Keratinocyte (primary cell): ENCODE measurements around the gene TNC. TPM values are rescaled to one million over a fixed set of nuclear protein-coding genes. Genes with fewer than 3 reads are reported as not detected.

ENCODE experiments used
- DNase-seq: peaks from one replicate; pipeline ENCODE4 v3.0.0-alpha.2; 2011; ENCODE audit warnings: low read depth, missing footprints, low spot score
- FAIRE-seq: peaks from 2 replicates; lab custom pipeline; 2011; peaks lifted over from hg19 to GRCh38; lab: Jason Lieb, UNC
- H2AFZ ChIP-seq: 2 replicates; pipeline ENCODE4 v1.6.0; 2012; ENCODE audit warnings: low read length, control low read depth, inconsistent platforms; ENCODE audit not compliant: control insufficient read depth
- H3K27ac ChIP-seq: 2 replicates; pipeline ENCODE4 v1.5.1; 2011; ENCODE audit warnings: low read length; ENCODE audit not compliant: control insufficient read depth, insufficient read depth
- H3K27me3 ChIP-seq: 3 replicates; pipeline ENCODE4 v1.6.0; 2011; ENCODE audit warnings: low read length; ENCODE audit not compliant: control insufficient read depth, insufficient read depth; ENCODE audit errors: extremely low read depth
- H3K36me3 ChIP-seq, 2 experiments: 2 replicates in 1 of 2; 3 replicates in 1 of 2; pipeline ENCODE4 v1.5.1; 2011; ENCODE audit warnings: low read length in 2 of 2, mild to moderate bottlenecking in 1 of 2; ENCODE audit not compliant: control insufficient read depth in 2 of 2, insufficient read depth in 2 of 2; ENCODE audit errors: extremely low read depth in 1 of 2
- H3K4me1 ChIP-seq: 3 replicates; pipeline ENCODE4 v1.5.1; 2011; ENCODE audit warnings: low read length; ENCODE audit not compliant: control insufficient read depth, insufficient read depth; ENCODE audit errors: extremely low read depth
- H3K4me2 ChIP-seq: 3 replicates; pipeline ENCODE4 v1.6.0; 2011; ENCODE audit warnings: low read depth, low read length; ENCODE audit not compliant: control insufficient read depth, insufficient read depth; ENCODE audit errors: extremely low read depth
- H3K4me3 ChIP-seq, 3 experiments: fragments of 200-600 bp in 1 of 3; sonication (generic) in 1 of 3; 2 replicates in 2 of 3; 3 replicates in 1 of 3; pipeline ENCODE4 v1.5.1; 2011 to 2016; ENCODE audit warnings: low read length in 3 of 3, mild to moderate bottlenecking in 3 of 3, control low read depth in 2 of 3, inconsistent platforms in 1 of 3, low read depth in 1 of 3, mixed read lengths in 1 of 3, mixed run types in 1 of 3, moderate library complexity in 1 of 3; ENCODE audit not compliant: control insufficient read depth in 2 of 3, insufficient read depth in 2 of 3; ENCODE audit errors: extremely low read depth in 1 of 3
- H3K79me2 ChIP-seq: 2 replicates; pipeline ENCODE4 v1.6.0; 2012; ENCODE audit warnings: low read length; ENCODE audit not compliant: control insufficient read depth, insufficient read depth
- H3K9ac ChIP-seq: 3 replicates; pipeline ENCODE4 v1.6.0; 2011; ENCODE audit warnings: low read length; ENCODE audit not compliant: control insufficient read depth, insufficient read depth; ENCODE audit errors: extremely low read depth
- H3K9me1 ChIP-seq: 3 replicates; pipeline ENCODE4 v1.6.0; 2011; ENCODE audit warnings: low read length; ENCODE audit not compliant: control insufficient read depth, insufficient read depth; ENCODE audit errors: extremely low read depth
- H3K9me3 ChIP-seq: 2 replicates; pipeline ENCODE4 v1.5.1; 2012; ENCODE audit warnings: low read depth, low read length; ENCODE audit not compliant: control insufficient read depth
- H4K20me1 ChIP-seq: 3 replicates; pipeline ENCODE4 v1.6.0; 2011; ENCODE audit warnings: low read length; ENCODE audit not compliant: control insufficient read depth, insufficient read depth; ENCODE audit errors: extremely low read depth
- CTCF ChIP-seq, 3 experiments: IDR thresholded peaks in 1 of 3; conservative IDR thresholded peaks in 1 of 3; optimal IDR thresholded peaks in 1 of 3; 2 replicates in 2 of 3; 3 replicates in 1 of 3; pipeline versions ENCODE3 to v1.5.1; 2011; ENCODE audit warnings: low read length in 3 of 3, mild to moderate bottlenecking in 3 of 3, moderate library complexity in 2 of 3, control low read depth in 1 of 3, inconsistent platforms in 1 of 3; ENCODE audit not compliant: insufficient read depth in 2 of 3; ENCODE audit errors: extremely low read depth in 1 of 3
- EZH2 ChIP-seq: IDR thresholded peaks from one replicate; pipeline ENCODE4 v1.6.1; 2012; ENCODE audit warnings: inconsistent platforms, mild to moderate bottlenecking, low read length, moderate library complexity
- dilution Hi-C: fragments of 300-500 bp; cut with MboI; formaldehyde crosslinking; loops from one replicate; pipeline ENCODE4 v1.7.0; 2020; ENCODE audit warnings: low sequenced_read_pairs; ENCODE audit not compliant: extremely low pct_ligation_motif_present
- polyA plus RNA-seq, 5 experiments: library from polyadenylated mRNA; depleted of rRNA in 3 of 5; stranded (reverse) in 3 of 5; stranded (forward) in 1 of 5; unstranded in 1 of 5; fragments of >200 nt; gene quantifications; 1 replicate in 1 of 5; 2 replicates in 3 of 5; 3 replicates in 1 of 5; pipeline versions ENCODE4 v1.2.1 to v1.2.3, GENCODE V29; 2011 to 2012; ENCODE audit warnings: missing spikeins in 2 of 5, low read depth in 1 of 5, low replicate concordance in 1 of 5

Gene TNC
- polyA plus RNA-seq, 1 donor (not counting 4 experiments of a cell fraction or from before 2014, with no cell fraction given) = 58.7 TPM

DNA sequence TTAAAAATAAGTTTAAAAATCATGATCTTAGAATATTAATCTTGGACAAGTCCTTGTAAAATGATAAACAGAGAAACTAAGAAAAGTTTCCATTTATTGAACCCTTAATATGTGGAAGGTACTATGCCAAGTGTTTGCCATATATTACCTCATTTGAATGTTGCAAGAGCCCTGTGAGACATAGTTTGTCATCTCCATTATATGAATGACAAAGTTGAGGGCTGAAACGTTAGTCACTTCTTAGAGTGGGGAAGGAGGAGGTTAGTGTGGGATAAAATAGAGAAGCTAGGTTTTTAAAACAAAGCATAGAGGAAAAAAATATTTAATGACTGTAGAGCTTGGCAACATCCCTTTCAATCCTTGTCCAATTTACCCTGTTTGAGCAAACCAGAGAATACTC lies 2.0 kb downstream of the TNC start:
- FAIRE-seq (peak; percentile 88), DNase-seq (no peak)
- TF ChIP-seq CTCF (optimal IDR thresholded peaks at IDR 0.05 in 1 of 3, IDR thresholded peaks at IDR 0.05 in 1 of 3, conservative IDR thresholded peaks at IDR 0.05 in 1 of 3; ENCODE audit: extremely low read depth in 1 of 3, insufficient read depth in 2 of 3, low read length in 3 of 3) = no peak
- no peak for TF ChIP-seq EZH2
- H4K20me1 ChIP-seq = no peaks in the 10 kb centered on the region
- dilution Hi-C loops = no loop called here
- H3K9me1 ChIP-seq = no peaks in the 10 kb centered on the region
- no peak overlapping the region for H2AFZ ChIP-seq
- no peaks in the 10 kb centered on the region for H3K79me2 ChIP-seq
- H3K9ac ChIP-seq = peak overlapping the region; percentile 88
- H3K4me2 ChIP-seq = peak overlapping the region; percentile 100
- H3K27ac ChIP-seq = peak overlapping the region; percentile 96
- peaks cover 57% of the 10 kb centered on the region for H3K4me1 ChIP-seq
- H3K27me3 ChIP-seq = no peaks in the 10 kb centered on the region
- no peaks in the 10 kb centered on the region for H3K9me3 ChIP-seq
- peak overlapping the region in 2 of 3 experiments; percentile 70 to 80 for H3K4me3 ChIP-seq
- H3K36me3 ChIP-seq = peaks cover 0 to 23% of the 10 kb centered on the region in 2 experiments

DNA sequence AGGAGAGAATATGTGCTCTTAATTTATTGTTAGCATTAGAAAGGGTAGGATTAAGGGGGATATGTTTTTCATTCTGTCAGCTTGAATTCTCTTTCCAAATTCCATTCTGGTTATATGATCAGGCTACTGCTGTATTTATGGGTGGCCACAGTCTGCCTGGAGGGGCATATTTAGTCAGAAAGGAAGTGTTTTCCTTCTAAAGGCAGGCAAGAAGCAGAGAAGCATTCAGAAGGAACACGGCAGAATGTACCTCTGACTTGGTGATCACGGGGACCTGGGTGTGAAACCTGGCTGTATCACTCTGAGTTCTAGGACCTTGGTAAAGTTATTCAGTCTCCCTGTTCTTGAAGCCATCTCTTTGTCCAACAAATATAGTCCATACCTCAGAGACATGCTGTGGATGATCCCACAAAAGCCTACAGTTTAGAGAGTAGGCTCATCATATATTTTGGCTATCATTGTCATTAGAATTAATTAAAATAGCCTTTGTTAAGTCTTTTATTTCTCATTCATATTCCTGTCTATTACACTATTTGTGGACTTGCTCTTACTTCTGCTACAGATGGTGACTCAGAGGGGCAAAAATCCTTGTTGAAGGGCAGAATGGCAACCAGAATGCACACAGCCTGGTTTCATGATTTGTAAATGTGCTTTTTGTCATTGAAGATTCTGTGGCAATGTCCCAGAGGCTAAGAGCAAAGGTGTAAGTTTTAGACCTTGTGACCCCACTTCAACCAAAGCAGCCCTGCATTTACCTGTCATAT lies 2.7 kb downstream of the TNC start:
- Histone ChIP-seq H4K20me1 (no peaks in the 10 kb centered on the region), H3K4me1 (peaks cover 52% of the 10 kb centered on the region), H3K4me3 (peak overlapping the region in 2 of 3 experiments; percentile 39 to 80), H3K9me1 (no peaks in the 10 kb centered on the region), H3K9ac (peak overlapping the region; percentile 88), H3K79me2 (no peaks in the 10 kb centered on the region), H3K27ac (peak overlapping the region; percentile 96), H3K4me2 (peak overlapping the region; percentile 100), H3K36me3 (peaks cover 0 to 23% of the 10 kb centered on the region in 2 experiments), H3K27me3 (no peaks in the 10 kb centered on the region), H2AFZ (no peak overlapping the region), H3K9me3 (no peaks in the 10 kb centered on the region)
- dilution Hi-C loops = no loop called here
- peak; percentile 80 for FAIRE-seq
- DNase-seq = no peak
- TF ChIP-seq EZH2 (no peak), CTCF (optimal IDR thresholded peaks at IDR 0.05 in 1 of 3, IDR thresholded peaks at IDR 0.05 in 1 of 3, conservative IDR thresholded peaks at IDR 0.05 in 1 of 3; ENCODE audit: extremely low read depth in 1 of 3, insufficient read depth in 2 of 3, low read length in 3 of 3) (no peak)
